ENCODE measurements around the gene ZP2. TPM values are rescaled to one million over a fixed set of nuclear protein-coding genes. Genes with fewer than 3 reads are reported as not detected.
"Not testable (repeated sequence)": the region's sequence is repeated elsewhere in the genome, so short reads cannot be mapped to it uniquely, and the experiment has no call there.

Gene ZP2
- total RNA-seq, 1 experiment from 2014 or later, result not detected

DNA sequence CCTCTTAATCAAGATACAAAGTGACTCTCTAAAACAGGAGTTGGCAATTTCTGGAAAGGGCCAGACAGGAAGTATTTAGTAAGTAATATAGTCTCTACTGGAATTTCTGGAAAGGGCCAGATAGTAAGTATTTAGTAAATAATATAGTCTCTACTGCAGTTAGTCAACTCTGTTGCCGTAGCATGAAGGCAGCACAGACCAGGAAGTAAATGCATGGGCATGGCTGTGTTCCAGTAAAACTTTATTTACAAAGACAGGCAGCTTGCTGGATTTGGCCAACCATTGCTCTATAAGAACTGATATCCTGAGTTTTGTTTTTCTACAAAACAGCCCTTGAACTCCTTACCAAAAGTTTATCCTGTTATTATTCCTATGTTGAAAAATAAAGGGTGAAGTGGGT lies 36.0 kb downstream of the ZP2 start:
- no peak overlapping the region for H3K9ac ChIP-seq (ENCODE audit: low read length)

DNA sequence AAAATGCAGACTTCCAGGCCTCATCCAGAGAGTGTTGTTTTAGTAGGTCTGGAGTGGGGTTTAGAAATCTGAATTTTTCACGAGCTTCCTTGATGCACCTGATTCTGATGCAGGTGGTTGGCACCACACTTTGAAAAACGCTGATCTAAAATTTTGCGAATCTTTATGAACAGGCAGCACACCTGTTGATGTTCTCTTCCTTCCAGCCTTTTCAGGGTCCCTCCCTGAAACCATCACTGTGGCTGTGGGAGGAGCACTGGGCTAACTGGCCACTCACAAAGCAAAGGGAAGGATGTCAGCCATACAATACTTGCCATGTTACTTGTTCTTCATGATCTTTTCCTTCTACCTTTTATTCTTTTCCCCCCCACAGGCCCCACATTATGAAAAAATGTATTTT lies 38.7 kb downstream of the ZP2 start:
- CTCF ChIA-PET, result no interaction called here

More for the DNA sequence above, 36.0 kb downstream of the ZP2 start:
- H3K27ac ChIP-seq (ENCODE audit: low read length), result no peak overlapping the region
- DNase-seq, result no peak
- TF ChIP-seq EZH2 (IDR thresholded peaks at IDR 0.05; ENCODE audit: low read length, unreplicated experiment), result no peak
- TF ChIP-seq, protein P1, sequence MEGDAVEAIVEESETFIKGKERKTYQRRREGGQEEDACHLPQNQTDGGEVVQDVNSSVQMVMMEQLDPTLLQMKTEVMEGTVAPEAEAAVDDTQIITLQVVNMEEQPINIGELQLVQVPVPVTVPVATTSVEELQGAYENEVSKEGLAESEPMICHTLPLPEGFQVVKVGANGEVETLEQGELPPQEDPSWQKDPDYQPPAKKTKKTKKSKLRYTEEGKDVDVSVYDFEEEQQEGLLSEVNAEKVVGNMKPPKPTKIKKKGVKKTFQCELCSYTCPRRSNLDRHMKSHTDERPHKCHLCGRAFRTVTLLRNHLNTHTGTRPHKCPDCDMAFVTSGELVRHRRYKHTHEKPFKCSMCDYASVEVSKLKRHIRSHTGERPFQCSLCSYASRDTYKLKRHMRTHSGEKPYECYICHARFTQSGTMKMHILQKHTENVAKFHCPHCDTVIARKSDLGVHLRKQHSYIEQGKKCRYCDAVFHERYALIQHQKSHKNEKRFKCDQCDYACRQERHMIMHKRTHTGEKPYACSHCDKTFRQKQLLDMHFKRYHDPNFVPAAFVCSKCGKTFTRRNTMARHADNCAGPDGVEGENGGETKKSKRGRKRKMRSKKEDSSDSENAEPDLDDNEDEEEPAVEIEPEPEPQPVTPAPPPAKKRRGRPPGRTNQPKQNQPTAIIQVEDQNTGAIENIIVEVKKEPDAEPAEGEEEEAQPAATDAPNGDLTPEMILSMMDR (conservative IDR thresholded peaks at IDR 0.05; ENCODE audit: low read depth, low read length), result no peak
- no peak for TF ChIP-seq EZH2phosphoT487 (IDR thresholded peaks at IDR 0.05; ENCODE audit: borderline replicate concordance, low read length)
- CTCF ChIA-PET, result no interaction called here
- POLR2A ChIA-PET (ENCODE audit: unreplicated experiment), result no interaction called here
- no peaks in the 10 kb centered on the region for H3F3A ChIP-seq (ENCODE audit: low read length, unreplicated experiment)
- BruUV-seq (replicated peaks), result no TSS peak
- H3K9me2 ChIP-seq (replicated peaks; ENCODE audit: low read length), result no peaks in the 10 kb centered on the region
- no peaks in the 10 kb centered on the region; the same call in 1 of the 2 replicates for H3K36me3 ChIP-seq (ENCODE audit: low read depth, low read length)
- H2AFZ ChIP-seq (ENCODE audit: low read length), result no peak overlapping the region
- no peaks in the 10 kb centered on the region for H3K4me1 ChIP-seq (ENCODE audit: insufficient read depth, low read length)
- no peaks in the 10 kb centered on the region for H3K79me2 ChIP-seq (ENCODE audit: low read length)
- H3K27me3 ChIP-seq (ENCODE audit: low read length), result no peaks in the 10 kb centered on the region
- no peak for ATAC-seq
- no peaks in the 10 kb centered on the region for H4K20me1 ChIP-seq (ENCODE audit: low read length)
- no peak overlapping the region for H3K4me2 ChIP-seq (ENCODE audit: low read length)
- intact Hi-C loops (cut with micrococcal nuclease), result no loop called here
- no peak overlapping the region for H3K4me3 ChIP-seq (ENCODE audit: low read length)
- no peaks in the 10 kb centered on the region for H3K9me3 ChIP-seq (ENCODE audit: low read length)

DNA sequence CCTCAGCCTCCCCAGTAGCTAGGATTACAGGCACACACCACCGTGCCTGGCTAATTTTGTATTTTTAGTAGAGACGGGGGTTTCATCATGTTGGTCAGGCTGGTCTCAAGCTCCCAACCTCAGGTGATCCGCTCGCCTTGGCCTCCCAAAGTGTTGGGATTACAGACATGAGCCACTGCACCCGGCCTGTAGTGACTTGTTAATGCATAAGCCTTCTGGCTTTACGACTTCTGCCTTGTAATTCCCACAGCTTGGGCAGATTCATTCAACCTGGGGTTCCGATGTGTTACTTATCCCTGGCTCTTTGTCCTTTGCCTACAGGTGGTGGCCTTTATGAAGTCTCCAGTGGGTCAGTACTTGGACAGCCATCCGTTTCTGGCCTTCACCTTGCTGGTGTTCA lies 41.3 kb downstream of the ZP2 start:
- H4K20me1 ChIP-seq (ENCODE audit: low read length); DNase-seq; POLR2A ChIA-PET (ENCODE audit: unreplicated experiment); H3K27me3 ChIP-seq (ENCODE audit: low read length); H3K4me2 ChIP-seq (ENCODE audit: low read length); H3K9me2 ChIP-seq (replicated peaks; ENCODE audit: low read length); H3F3A ChIP-seq (ENCODE audit: low read length, unreplicated experiment); intact Hi-C loops (cut with micrococcal nuclease); H3K4me3 ChIP-seq (ENCODE audit: low read length); H3K9me3 ChIP-seq (ENCODE audit: low read length); H2AFZ ChIP-seq (ENCODE audit: low read length); H3K27ac ChIP-seq (ENCODE audit: low read length); CTCF ChIA-PET; H3K9ac ChIP-seq (ENCODE audit: low read length); ATAC-seq; H3K79me2 ChIP-seq (ENCODE audit: low read length); H3K36me3 ChIP-seq (ENCODE audit: low read depth, low read length); BruUV-seq (replicated peaks): not testable (repeated sequence)
- peaks cover 11% of the 10 kb centered on the region for H3K4me1 ChIP-seq (ENCODE audit: insufficient read depth, low read length)

More for the DNA sequence above, 38.7 kb downstream of the ZP2 start:
- H3K9ac ChIP-seq (ENCODE audit: low read length), result no peak overlapping the region
- no peak for TF ChIP-seq EZH2 (IDR thresholded peaks at IDR 0.05; ENCODE audit: low read length, unreplicated experiment)
- TF ChIP-seq EZH2phosphoT487 (IDR thresholded peaks at IDR 0.05; ENCODE audit: borderline replicate concordance, low read length), result no peak
- TF ChIP-seq, protein P1 (conservative IDR thresholded peaks at IDR 0.05; ENCODE audit: low read depth, low read length), result no peak
- intact Hi-C loops (cut with micrococcal nuclease), result no loop called here
- no peaks in the 10 kb centered on the region for H3K36me3 ChIP-seq (ENCODE audit: low read depth, low read length)
- no peak overlapping the region for H2AFZ ChIP-seq (ENCODE audit: low read length)
- H3K79me2 ChIP-seq (ENCODE audit: low read length), result no peaks in the 10 kb centered on the region
- H4K20me1 ChIP-seq (ENCODE audit: low read length), result no peaks in the 10 kb centered on the region
- H3K9me2 ChIP-seq (replicated peaks; ENCODE audit: low read length), result no peaks in the 10 kb centered on the region
- H3F3A ChIP-seq (ENCODE audit: low read length, unreplicated experiment), result no peaks in the 10 kb centered on the region
- no peaks in the 10 kb centered on the region for H3K27me3 ChIP-seq (ENCODE audit: low read length)
- H3K4me3 ChIP-seq (ENCODE audit: low read length), result no peak overlapping the region
- H3K27ac ChIP-seq (ENCODE audit: low read length), result no peak overlapping the region
- POLR2A ChIA-PET (ENCODE audit: unreplicated experiment), result no interaction called here
- no peaks in the 10 kb centered on the region for H3K4me1 ChIP-seq (ENCODE audit: insufficient read depth, low read length)
- no peaks in the 10 kb centered on the region for H3K9me3 ChIP-seq (ENCODE audit: low read length)
- no peak for DNase-seq
- ATAC-seq, result no peak
- H3K4me2 ChIP-seq (ENCODE audit: low read length), result no peak overlapping the region
- no TSS peak for BruUV-seq (replicated peaks)

All from PC-3 (cell line).